GM12864 (cell line): Measurements from ENCODE around the gene HS3ST6.

Source experiments
- DNase-seq: peaks from one replicate; pipeline ENCODE4 v3.0.0-alpha.2; 2011; ENCODE audit warnings: low read depth
- H3K4me3 ChIP-seq: 2 replicates; pipeline ENCODE4 v1.5.1; 2011; ENCODE audit warnings: mild to moderate bottlenecking, low read depth, low read length, control low read depth
- CTCF ChIP-seq: IDR thresholded peaks from 2 replicates; pipeline ENCODE4 v1.5.1; 2011; ENCODE audit warnings: low read depth, mild to moderate bottlenecking, moderate library complexity, low read length, control low read depth, inconsistent platforms; ENCODE audit errors: missing control alignments

Gene HS3ST6

DNA sequence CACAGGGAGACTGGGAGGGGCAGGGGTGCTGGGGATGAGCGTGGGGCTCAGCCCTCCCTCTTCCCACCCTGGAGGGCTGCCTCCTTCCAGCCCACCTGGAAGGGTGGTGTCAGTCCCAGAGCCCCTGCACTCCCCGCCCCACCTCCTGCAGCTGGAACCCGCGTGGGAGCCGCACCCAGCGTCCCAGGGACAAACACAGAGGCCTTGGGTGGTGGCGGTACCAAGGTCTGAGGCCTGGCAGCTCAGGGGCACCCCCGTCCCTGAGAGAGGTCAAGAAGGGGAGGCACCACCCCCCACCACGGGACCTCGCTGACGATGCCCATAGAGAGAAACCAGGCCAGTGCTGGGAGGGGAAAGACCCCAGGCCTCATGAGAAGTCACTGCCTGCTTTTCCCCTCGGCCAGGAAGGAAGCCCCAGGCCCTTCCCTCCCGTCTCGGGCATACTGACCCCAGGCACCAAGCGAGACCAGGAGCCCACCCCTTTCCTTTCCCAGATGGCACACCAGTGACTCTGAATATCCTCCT, 4.1 kb downstream of the HS3ST6 start:
- no peak overlapping the region for H3K4me3 ChIP-seq
- no peak for DNase-seq
- TF ChIP-seq CTCF: no peak

GRCh38 chr16:1913327-1914083, 4.7 kb downstream of the HS3ST6 start:
- no peak for DNase-seq
- no peak for TF ChIP-seq CTCF
- H3K4me3 ChIP-seq: no peak overlapping the region

DNA sequence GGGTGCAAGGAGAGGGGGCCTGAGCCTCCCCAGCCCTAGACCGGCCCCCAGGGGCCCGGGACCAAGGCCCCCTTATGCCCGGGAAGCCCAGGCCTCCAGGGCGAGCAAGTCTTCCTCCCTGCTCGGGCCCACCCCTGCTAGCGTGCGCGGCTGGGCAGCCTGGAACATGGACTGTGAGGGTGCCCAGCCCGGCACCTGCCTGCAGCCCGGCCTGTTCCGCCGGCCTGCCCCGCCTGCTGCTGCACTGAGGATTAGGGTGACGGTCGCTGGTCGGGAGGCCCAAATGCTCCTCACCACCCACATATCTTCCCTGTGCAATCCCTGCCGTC, 6.0 kb downstream of the HS3ST6 start:
- no peak for DNase-seq
- no peak for TF ChIP-seq CTCF
- H3K4me3 ChIP-seq: no peak overlapping the region

DNA sequence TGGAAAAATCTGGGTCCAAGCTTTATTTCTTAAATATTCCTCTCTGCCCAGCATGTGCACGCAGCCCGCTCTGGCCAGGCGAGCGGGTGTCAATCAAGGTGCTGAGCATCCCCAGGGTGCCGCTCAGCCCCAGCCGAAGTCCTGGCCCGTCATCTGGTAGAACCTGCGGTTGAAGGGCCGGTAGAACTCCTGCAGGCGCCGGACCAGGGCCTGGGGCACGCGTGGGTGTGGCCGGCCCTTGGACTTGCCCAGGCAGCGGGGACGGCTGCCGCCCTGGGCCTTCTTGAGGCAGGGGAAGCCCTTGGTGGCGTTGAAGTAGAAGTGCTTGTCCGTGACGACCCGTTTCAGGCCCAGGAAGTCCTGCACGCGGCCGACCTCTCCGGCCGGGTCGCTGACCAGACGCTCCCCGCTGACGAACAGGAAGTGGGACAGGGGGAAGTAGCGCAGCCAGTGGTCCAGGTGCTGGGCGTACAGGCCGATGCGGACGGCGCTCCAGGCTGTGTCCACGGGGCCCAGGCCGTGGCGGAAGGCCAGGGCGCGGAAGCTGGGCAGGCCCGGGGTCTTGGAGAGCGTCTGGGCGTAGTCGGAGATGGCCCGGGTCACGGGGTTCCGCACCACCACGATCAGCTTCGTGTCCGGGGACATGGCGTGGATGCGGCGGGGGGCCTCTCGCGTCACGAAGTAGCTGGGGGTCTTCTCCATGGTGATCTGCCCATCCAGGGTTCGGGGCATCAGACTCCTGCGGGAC, 6.6 kb downstream of the HS3ST6 start:
- DNase-seq: no peak
- no peak overlapping the region for H3K4me3 ChIP-seq
- no peak for TF ChIP-seq CTCF

DNA sequence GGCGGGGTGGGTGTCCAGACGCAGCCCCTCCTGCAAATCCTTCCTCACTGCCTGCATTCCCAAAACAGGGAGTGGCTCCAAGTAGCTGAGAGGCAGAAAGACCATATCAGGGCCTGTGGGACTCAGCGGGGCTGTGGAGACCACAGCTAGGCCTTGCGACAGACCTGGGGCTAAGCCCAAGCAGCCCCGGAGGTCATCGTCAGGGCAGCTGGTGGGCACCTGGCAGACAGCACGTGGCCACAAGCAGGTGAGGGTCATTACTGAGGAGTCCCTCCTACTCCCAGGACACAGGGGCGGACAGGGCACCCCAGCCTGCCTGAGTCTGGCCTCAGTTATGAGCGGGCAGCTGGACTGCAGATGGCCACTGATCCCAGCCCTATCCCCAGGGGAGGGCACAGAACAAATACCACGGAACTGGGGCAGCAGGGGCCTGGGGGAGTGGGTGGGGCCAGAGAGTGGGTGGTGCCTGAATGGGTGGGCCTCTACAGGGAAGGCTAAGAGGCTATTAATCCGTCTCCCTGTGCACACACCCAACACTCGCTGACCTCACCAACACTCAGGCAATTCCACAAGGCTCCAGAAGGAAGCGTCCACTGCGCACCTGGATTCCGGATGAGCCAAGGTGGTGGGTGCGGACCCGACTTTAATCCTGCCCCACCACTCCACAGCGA, 8.5 kb downstream of the HS3ST6 start:
- no peak overlapping the region for H3K4me3 ChIP-seq
- no peak for TF ChIP-seq CTCF
- no peak for DNase-seq

GRCh38 chr16:1908983-1909382, 9.2 kb downstream of the HS3ST6 start:
- H3K4me3 ChIP-seq: no peak overlapping the region
- no peak for TF ChIP-seq CTCF
- no peak for DNase-seq
